Measurements from ENCODE around the gene RBBP6.

The RBBP6 gene

GRCh38 chr16:24539295-24539849 lies at the start of gene RBBP6:
TSS of gene RBBP6 (plus strand) at chr16:24539566. CDS start at chr16:24540627, 1,061 bp downstream.
- H3K27ac ChIP-seq (ENCODE audit: low read depth, low read length) = peak within 1 kb of the TSS; percentile 86
- H4K20me1 ChIP-seq (ENCODE audit: low read depth, low read length) = peaks cover 15% of the 10 kb centered on the region; the same call in 1 of the 2 replicates
- no peaks in the 10 kb centered on the region; the same call in 1 of the 2 replicates for H3F3A ChIP-seq (ENCODE audit: insufficient read depth)
- H3K36me3 ChIP-seq (ENCODE audit: low read length) = 0 out of 2 replicates have a peak, but pooled peaks cover 6% of the 10 kb centered on the region
- no peaks in the 10 kb centered on the region for H3K9me3 ChIP-seq (ENCODE audit: insufficient read depth, low read length)
- peak within 1 kb of the TSS; percentile 97 for H3K4me2 ChIP-seq (ENCODE audit: low read depth, low read length, poor library complexity, severe bottlenecking)
- H3K27me3 ChIP-seq (ENCODE audit: low read length) = no peaks in the 10 kb centered on the region
- H3K79me2 ChIP-seq (ENCODE audit: insufficient read depth, low read length) = peaks cover 49% of the 10 kb centered on the region
- no peaks in the 10 kb centered on the region for H3K9me2 ChIP-seq (replicated peaks; ENCODE audit: insufficient read depth, low read length)
- H2AFZ ChIP-seq (ENCODE audit: low read depth, low read length, severe bottlenecking) = peak within 1 kb of the TSS; percentile 95
- H3K9ac ChIP-seq (ENCODE audit: low read length) = peak within 1 kb of the TSS; percentile 97
- peak within 1 kb of the TSS; percentile 95 for H3K4me3 ChIP-seq (ENCODE audit: insufficient read depth, low read length, poor library complexity, severe bottlenecking)
- no peak for TF ChIP-seq EZH2phosphoT487 (conservative IDR thresholded peaks at IDR 0.05; ENCODE audit: low read length)
- peak; percentile 34 for TF ChIP-seq CTCF (IDR thresholded peaks at IDR 0.05; ENCODE audit: insufficient read depth, low read length, poor library complexity, severe bottlenecking)

- Histone ChIP-seq H3K27me3 (ENCODE audit: low read length) (no peaks in the 10 kb centered on the region), H3K27ac (ENCODE audit: low read depth, low read length) (no peak overlapping the region), H3K9me2 (replicated peaks; ENCODE audit: insufficient read depth, low read length) (no peaks in the 10 kb centered on the region), H3F3A (ENCODE audit: insufficient read depth) (no peaks in the 10 kb centered on the region), H3K4me2 (ENCODE audit: low read depth, low read length, poor library complexity, severe bottlenecking) (no peak overlapping the region), H3K9ac (ENCODE audit: low read length) (no peak overlapping the region), H3K4me3 (ENCODE audit: insufficient read depth, low read length, poor library complexity, severe bottlenecking) (no peak overlapping the region), H3K9me3 (ENCODE audit: insufficient read depth, low read length) (no peaks in the 10 kb centered on the region), H3K36me3 (ENCODE audit: low read length) (no peaks in the 10 kb centered on the region), H4K20me1 (ENCODE audit: low read depth, low read length) (no peaks in the 10 kb centered on the region), H2AFZ (ENCODE audit: low read depth, low read length, severe bottlenecking) (no peak overlapping the region), H3K79me2 (ENCODE audit: insufficient read depth, low read length) (no peaks in the 10 kb centered on the region)
- TF ChIP-seq CTCF (IDR thresholded peaks at IDR 0.05; ENCODE audit: insufficient read depth, low read length, poor library complexity, severe bottlenecking) (no peak), EZH2phosphoT487 (conservative IDR thresholded peaks at IDR 0.05; ENCODE audit: low read length) (no peak)
Measured at GRCh38 chr16:24490866-24491265, 48.5 kb upstream of the RBBP6 start.

- no peak overlapping the region for H3K4me3 ChIP-seq (ENCODE audit: insufficient read depth, low read length, poor library complexity, severe bottlenecking)
- H2AFZ ChIP-seq (ENCODE audit: low read depth, low read length, severe bottlenecking) = no peak overlapping the region
- H3K9ac ChIP-seq (ENCODE audit: low read length) = no peak overlapping the region
- H3K9me2 ChIP-seq (replicated peaks; ENCODE audit: insufficient read depth, low read length) = no peaks in the 10 kb centered on the region
- H3K9me3 ChIP-seq (ENCODE audit: insufficient read depth, low read length) = no peaks in the 10 kb centered on the region
- no peak for TF ChIP-seq EZH2phosphoT487 (conservative IDR thresholded peaks at IDR 0.05; ENCODE audit: low read length)
- no peak for TF ChIP-seq CTCF (IDR thresholded peaks at IDR 0.05; ENCODE audit: insufficient read depth, low read length, poor library complexity, severe bottlenecking)
- no peak overlapping the region for H3K27ac ChIP-seq (ENCODE audit: low read depth, low read length)
- H3K79me2 ChIP-seq (ENCODE audit: insufficient read depth, low read length) = no peaks in the 10 kb centered on the region
- H3K36me3 ChIP-seq (ENCODE audit: low read length) = no peaks in the 10 kb centered on the region
- H3K4me2 ChIP-seq (ENCODE audit: low read depth, low read length, poor library complexity, severe bottlenecking) = no peak overlapping the region
- no peaks in the 10 kb centered on the region for H3K27me3 ChIP-seq (ENCODE audit: low read length)
- no peaks in the 10 kb centered on the region for H4K20me1 ChIP-seq (ENCODE audit: low read depth, low read length)
- H3F3A ChIP-seq (ENCODE audit: insufficient read depth) = no peaks in the 10 kb centered on the region
Measured at GRCh38 chr16:24491731-24492130, 47.6 kb upstream of the RBBP6 start.
